Measurements from ENCODE around the gene RASIP1.

The RASIP1 gene

DNA sequence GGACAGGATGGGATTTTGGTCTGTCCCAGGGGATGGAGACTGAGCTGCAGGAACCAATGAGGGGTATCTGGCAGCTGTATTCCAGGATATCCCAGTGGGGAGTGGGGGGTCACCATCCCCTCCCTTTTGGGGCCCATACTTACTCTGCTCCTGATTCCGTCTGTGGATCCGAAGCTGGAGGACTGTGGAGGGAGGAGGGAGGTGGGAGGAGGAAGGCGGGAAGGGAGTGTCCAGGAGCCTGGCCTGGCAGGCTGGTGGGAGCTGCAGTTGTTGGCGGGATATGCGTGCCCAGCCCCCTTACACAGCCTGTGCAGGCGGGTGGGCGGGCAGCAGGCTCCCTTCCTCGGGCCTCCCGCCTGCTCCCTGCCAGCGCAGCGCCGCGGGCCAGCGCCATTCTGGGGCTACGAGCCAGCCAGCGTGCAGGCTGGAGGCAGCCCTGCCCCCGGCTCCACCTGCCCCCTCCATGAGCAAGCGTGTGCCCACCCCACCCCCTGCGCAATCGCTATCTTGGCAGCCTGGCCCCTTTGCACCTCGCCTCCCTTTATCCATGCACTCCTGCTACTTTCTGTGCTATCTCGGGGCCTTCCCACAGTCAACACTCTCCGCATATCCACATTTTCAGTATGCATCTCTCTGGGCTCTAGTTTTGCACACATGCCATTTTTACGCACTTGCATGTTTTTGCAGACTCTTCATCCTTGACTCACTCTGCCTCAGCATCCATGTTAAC lies 23.7 kb downstream of the RASIP1 start (continued):
- TF ChIP-seq ZNF529 (tag by site-specific recombination; IDR thresholded peaks at IDR 0.05; ENCODE audit: insufficient replicate concordance) (no peak), ZNF843 (tag by site-specific recombination; IDR thresholded peaks at IDR 0.05) (no peak), ZNF366 (tag by site-specific recombination; conservative IDR thresholded peaks at IDR 0.05) (peak; percentile 64), BCL11B (tag by site-specific recombination; IDR thresholded peaks at IDR 0.05; ENCODE audit: low read depth) (no peak), ZFP37 (tag by site-specific recombination; IDR thresholded peaks at IDR 0.05) (peak; percentile 49; the same call in 1 of the 2 replicates), ZNF2 (tag by site-specific recombination; IDR thresholded peaks at IDR 0.05) (no peak), OSR2 (tag by site-specific recombination; IDR thresholded peaks at IDR 0.05) (no peak), ZNF146 (tag by site-specific recombination; IDR thresholded peaks at IDR 0.05) (no peak), ZNF211 (tag by site-specific recombination; IDR thresholded peaks at IDR 0.05; ENCODE audit: low read depth) (no peak), ZNF600 (tag by site-specific recombination; IDR thresholded peaks at IDR 0.05) (peak; percentile 73; the same call in 1 of the 2 replicates), ZFP3 (tag by site-specific recombination; IDR thresholded peaks at IDR 0.05; ENCODE audit: low read depth) (no peak), ZNF792 (tag by site-specific recombination; IDR thresholded peaks at IDR 0.05) (no peak), GFI1B (tag by site-specific recombination; IDR thresholded peaks at IDR 0.05) (no peak), ZNF214 (tag by site-specific recombination; IDR thresholded peaks at IDR 0.05; ENCODE audit: borderline replicate concordance) (no peak), SALL2 (tag by site-specific recombination; IDR thresholded peaks at IDR 0.05; ENCODE audit: borderline replicate concordance) (no peak), ZNF16 (tag by site-specific recombination; IDR thresholded peaks at IDR 0.05; ENCODE audit: low read depth) (no peak), ZNF169 (tag by site-specific recombination; IDR thresholded peaks at IDR 0.05) (no peak), ZSCAN16 (tag by site-specific recombination; IDR thresholded peaks at IDR 0.05) (no peak), ZNF114 (tag by site-specific recombination; IDR thresholded peaks at IDR 0.05) (no peak), ZSCAN30 (tag by site-specific recombination; IDR thresholded peaks at IDR 0.05) (peak; percentile 98)
- TF ChIP-seq, protein P1, sequence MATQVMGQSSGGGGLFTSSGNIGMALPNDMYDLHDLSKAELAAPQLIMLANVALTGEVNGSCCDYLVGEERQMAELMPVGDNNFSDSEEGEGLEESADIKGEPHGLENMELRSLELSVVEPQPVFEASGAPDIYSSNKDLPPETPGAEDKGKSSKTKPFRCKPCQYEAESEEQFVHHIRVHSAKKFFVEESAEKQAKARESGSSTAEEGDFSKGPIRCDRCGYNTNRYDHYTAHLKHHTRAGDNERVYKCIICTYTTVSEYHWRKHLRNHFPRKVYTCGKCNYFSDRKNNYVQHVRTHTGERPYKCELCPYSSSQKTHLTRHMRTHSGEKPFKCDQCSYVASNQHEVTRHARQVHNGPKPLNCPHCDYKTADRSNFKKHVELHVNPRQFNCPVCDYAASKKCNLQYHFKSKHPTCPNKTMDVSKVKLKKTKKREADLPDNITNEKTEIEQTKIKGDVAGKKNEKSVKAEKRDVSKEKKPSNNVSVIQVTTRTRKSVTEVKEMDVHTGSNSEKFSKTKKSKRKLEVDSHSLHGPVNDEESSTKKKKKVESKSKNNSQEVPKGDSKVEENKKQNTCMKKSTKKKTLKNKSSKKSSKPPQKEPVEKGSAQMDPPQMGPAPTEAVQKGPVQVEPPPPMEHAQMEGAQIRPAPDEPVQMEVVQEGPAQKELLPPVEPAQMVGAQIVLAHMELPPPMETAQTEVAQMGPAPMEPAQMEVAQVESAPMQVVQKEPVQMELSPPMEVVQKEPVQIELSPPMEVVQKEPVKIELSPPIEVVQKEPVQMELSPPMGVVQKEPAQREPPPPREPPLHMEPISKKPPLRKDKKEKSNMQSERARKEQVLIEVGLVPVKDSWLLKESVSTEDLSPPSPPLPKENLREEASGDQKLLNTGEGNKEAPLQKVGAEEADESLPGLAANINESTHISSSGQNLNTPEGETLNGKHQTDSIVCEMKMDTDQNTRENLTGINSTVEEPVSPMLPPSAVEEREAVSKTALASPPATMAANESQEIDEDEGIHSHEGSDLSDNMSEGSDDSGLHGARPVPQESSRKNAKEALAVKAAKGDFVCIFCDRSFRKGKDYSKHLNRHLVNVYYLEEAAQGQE (tag by site-specific recombination; IDR thresholded peaks at IDR 0.05), result no peak
- TF ChIP-seq, protein P2, sequence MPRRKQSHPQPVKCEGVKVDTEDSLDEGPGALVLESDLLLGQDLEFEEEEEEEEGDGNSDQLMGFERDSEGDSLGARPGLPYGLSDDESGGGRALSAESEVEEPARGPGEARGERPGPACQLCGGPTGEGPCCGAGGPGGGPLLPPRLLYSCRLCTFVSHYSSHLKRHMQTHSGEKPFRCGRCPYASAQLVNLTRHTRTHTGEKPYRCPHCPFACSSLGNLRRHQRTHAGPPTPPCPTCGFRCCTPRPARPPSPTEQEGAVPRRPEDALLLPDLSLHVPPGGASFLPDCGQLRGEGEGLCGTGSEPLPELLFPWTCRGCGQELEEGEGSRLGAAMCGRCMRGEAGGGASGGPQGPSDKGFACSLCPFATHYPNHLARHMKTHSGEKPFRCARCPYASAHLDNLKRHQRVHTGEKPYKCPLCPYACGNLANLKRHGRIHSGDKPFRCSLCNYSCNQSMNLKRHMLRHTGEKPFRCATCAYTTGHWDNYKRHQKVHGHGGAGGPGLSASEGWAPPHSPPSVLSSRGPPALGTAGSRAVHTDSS (tag by site-specific recombination; IDR thresholded peaks at IDR 0.05), result 0 out of 2 replicates have a peak, but pooled peaks have one; percentile 29
- TF ChIP-seq, protein P3, sequence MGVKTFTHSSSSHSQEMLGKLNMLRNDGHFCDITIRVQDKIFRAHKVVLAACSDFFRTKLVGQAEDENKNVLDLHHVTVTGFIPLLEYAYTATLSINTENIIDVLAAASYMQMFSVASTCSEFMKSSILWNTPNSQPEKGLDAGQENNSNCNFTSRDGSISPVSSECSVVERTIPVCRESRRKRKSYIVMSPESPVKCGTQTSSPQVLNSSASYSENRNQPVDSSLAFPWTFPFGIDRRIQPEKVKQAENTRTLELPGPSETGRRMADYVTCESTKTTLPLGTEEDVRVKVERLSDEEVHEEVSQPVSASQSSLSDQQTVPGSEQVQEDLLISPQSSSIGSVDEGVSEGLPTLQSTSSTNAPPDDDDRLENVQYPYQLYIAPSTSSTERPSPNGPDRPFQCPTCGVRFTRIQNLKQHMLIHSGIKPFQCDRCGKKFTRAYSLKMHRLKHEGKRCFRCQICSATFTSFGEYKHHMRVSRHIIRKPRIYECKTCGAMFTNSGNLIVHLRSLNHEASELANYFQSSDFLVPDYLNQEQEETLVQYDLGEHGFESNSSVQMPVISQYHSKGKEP (tag by site-specific recombination; IDR thresholded peaks at IDR 0.05), result peak; percentile 31; the same call in 1 of the 2 replicates
- TF ChIP-seq, protein P4, sequence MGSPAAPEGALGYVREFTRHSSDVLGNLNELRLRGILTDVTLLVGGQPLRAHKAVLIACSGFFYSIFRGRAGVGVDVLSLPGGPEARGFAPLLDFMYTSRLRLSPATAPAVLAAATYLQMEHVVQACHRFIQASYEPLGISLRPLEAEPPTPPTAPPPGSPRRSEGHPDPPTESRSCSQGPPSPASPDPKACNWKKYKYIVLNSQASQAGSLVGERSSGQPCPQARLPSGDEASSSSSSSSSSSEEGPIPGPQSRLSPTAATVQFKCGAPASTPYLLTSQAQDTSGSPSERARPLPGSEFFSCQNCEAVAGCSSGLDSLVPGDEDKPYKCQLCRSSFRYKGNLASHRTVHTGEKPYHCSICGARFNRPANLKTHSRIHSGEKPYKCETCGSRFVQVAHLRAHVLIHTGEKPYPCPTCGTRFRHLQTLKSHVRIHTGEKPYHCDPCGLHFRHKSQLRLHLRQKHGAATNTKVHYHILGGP (tag by site-specific recombination; IDR thresholded peaks at IDR 0.05), result no peak
- TF ChIP-seq, protein P5, sequence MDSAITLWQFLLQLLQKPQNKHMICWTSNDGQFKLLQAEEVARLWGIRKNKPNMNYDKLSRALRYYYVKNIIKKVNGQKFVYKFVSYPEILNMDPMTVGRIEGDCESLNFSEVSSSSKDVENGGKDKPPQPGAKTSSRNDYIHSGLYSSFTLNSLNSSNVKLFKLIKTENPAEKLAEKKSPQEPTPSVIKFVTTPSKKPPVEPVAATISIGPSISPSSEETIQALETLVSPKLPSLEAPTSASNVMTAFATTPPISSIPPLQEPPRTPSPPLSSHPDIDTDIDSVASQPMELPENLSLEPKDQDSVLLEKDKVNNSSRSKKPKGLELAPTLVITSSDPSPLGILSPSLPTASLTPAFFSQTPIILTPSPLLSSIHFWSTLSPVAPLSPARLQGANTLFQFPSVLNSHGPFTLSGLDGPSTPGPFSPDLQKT (IDR thresholded peaks at IDR 0.05; ENCODE audit: borderline replicate concordance, low read depth, low read length), result no peak
- TF ChIP-seq, protein P6, sequence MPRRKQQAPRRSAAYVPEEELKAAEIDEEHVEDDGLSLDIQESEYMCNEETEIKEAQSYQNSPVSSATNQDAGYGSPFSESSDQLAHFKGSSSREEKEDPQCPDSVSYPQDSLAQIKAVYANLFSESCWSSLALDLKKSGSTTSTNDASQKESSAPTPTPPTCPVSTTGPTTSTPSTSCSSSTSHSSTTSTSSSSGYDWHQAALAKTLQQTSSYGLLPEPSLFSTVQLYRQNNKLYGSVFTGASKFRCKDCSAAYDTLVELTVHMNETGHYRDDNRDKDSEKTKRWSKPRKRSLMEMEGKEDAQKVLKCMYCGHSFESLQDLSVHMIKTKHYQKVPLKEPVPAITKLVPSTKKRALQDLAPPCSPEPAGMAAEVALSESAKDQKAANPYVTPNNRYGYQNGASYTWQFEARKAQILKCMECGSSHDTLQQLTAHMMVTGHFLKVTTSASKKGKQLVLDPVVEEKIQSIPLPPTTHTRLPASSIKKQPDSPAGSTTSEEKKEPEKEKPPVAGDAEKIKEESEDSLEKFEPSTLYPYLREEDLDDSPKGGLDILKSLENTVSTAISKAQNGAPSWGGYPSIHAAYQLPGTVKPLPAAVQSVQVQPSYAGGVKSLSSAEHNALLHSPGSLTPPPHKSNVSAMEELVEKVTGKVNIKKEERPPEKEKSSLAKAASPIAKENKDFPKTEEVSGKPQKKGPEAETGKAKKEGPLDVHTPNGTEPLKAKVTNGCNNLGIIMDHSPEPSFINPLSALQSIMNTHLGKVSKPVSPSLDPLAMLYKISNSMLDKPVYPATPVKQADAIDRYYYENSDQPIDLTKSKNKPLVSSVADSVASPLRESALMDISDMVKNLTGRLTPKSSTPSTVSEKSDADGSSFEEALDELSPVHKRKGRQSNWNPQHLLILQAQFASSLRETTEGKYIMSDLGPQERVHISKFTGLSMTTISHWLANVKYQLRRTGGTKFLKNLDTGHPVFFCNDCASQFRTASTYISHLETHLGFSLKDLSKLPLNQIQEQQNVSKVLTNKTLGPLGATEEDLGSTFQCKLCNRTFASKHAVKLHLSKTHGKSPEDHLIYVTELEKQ (tag by site-specific recombination; IDR thresholded peaks at IDR 0.05; ENCODE audit: borderline replicate concordance), result no peak
